GM10847 (cell line): Measurements from ENCODE around the gene DEFB124.

Experiments used
- POLR2A ChIP-seq: IDR thresholded peaks from 2 replicates; pipeline ENCODE4 v1.6.1; 2011; ENCODE audit not compliant: insufficient read length; ENCODE audit errors: extremely low read depth

The DEFB124 gene

GRCh38 chr20:31474758-31475427 is at the start of gene DEFB124, which contains the start of gene REM1:
Gene DEFB124 (minus strand): TSS chr20:31475127. CDS start chr20:31473013, 2,114 bp downstream.
Gene REM1 (plus strand): TSS chr20:31475288. CDS start chr20:31476446, 1,158 bp downstream.
- no peak for TF ChIP-seq POLR2A

GRCh38 chr20:31523361-31524283 is 48.7 kb upstream of the DEFB124 start:
- no peak for TF ChIP-seq POLR2A

GRCh38 chr20:31522731-31523130 is 47.8 kb upstream of the DEFB124 start:
- no peak for TF ChIP-seq POLR2A

GRCh38 chr20:31517373-31517772 is 42.4 kb upstream of the DEFB124 start:
- TF ChIP-seq POLR2A = no peak

- TF ChIP-seq POLR2A = no peak
These were observed 41.7 kb upstream of the DEFB124 start for GRCh38 chr20:31516651-31517050.

GRCh38 chr20:31516166-31516565 is 41.2 kb upstream of the DEFB124 start:
- no peak for TF ChIP-seq POLR2A

- no peak for TF ChIP-seq POLR2A
These were observed 40.8 kb upstream of the DEFB124 start for GRCh38 chr20:31515775-31516107.

- no peak for TF ChIP-seq POLR2A
These were observed 40.3 kb upstream of the DEFB124 start for GRCh38 chr20:31515072-31515774.

GRCh38 chr20:31514154-31515071 is 39.5 kb upstream of the DEFB124 start, which contains the start of gene HM13:
Gene HM13 (plus strand): TSS chr20:31514442. CDS start chr20:31514552, 110 bp downstream.
- TF ChIP-seq POLR2A = peak; percentile 85

GRCh38 chr20:31508517-31509244 is 33.8 kb upstream of the DEFB124 start:
- no peak for TF ChIP-seq POLR2A

GRCh38 chr20:31505903-31506302 is 31.0 kb upstream of the DEFB124 start:
- no peak for TF ChIP-seq POLR2A

GRCh38 chr20:31500527-31500926 is 25.6 kb upstream of the DEFB124 start:
- TF ChIP-seq POLR2A = no peak

GRCh38 chr20:31497838-31498540 is 23.1 kb upstream of the DEFB124 start:
- TF ChIP-seq POLR2A = no peak
